Stomach (tissue), 9 donors: ENCODE results near the gene GPN2. TPM values are rescaled to one million over a fixed set of nuclear protein-coding genes. Genes with fewer than 3 reads are reported as not detected.
A peak's percentile ranks its signal among the peaks of the same experiment; 100 is the strongest.

Experiments used
- DNase-seq, 2 donors: peaks; one replicate each; pipeline versions ENCODE4 v3.0.0 to v3.0.0-alpha.2; 2013 to 2019
- H3K27ac ChIP-seq, 5 donors: fragments of 200-600 bp in 4 of 5; sonication (generic) in 4 of 5; one replicate each; pipeline ENCODE4 v1.5.1; 2013 to 2019; ENCODE audit warnings: mild to moderate bottlenecking in 1 of 5, moderate library complexity in 1 of 5
- H3K27me3 ChIP-seq, 3 donors: fragments of 200-600 bp; sonication (generic); one replicate each; pipeline ENCODE4 v1.5.1; 2017 to 2019; ENCODE audit warnings: mixed run types in 1 of 3
- H3K36me3 ChIP-seq, 4 donors: fragments of 200-600 bp; sonication (generic); 1 replicate in 3 of 4; 2 replicates in 1 of 4; pipeline ENCODE4 v1.5.1; 2016 to 2019
- H3K4me1 ChIP-seq, 4 donors: fragments of 200-600 bp; sonication (generic); one replicate each; pipeline ENCODE4 v1.5.1; 2016 to 2019
- H3K4me3 ChIP-seq, 4 donors: fragments of 200-600 bp; sonication (generic) in 3 of 4; one replicate each; pipeline ENCODE4 v1.5.1; 2016 to 2019; ENCODE audit warnings: mild to moderate bottlenecking in 1 of 4
- H3K9me3 ChIP-seq, 4 donors: fragments of 200-600 bp; sonication (generic); one replicate each; pipeline ENCODE4 v1.5.1; 2016 to 2019
- CTCF ChIP-seq, 7 experiments: fragments of 450-650 bp in 4 of 7; fragments of 200-600 bp in 3 of 7; sonication (generic) in 3 of 7; IDR thresholded peaks; one replicate each; pipeline ENCODE4 v1.5.1; 2016 to 2019; ENCODE audit warnings: antibody characterized with exemption in 7 of 7, control low read depth in 2 of 7, mild to moderate bottlenecking in 1 of 7
- EP300 ChIP-seq: sonication (generic); formaldehyde crosslinking; IDR thresholded peaks from one replicate; pipeline ENCODE4 v1.6.1; 2017; ENCODE audit warnings: antibody characterized with exemption
- POLR2A ChIP-seq, 4 donors: fragments of 450-650 bp; IDR thresholded peaks; one replicate each; pipeline ENCODE4 v1.6.1; 2016; ENCODE audit warnings: antibody characterized with exemption in 4 of 4, control low read depth in 2 of 4, mild to moderate bottlenecking in 1 of 4, moderate library complexity in 1 of 4
- POLR2AphosphoS5 ChIP-seq, 3 donors: sonication (generic); formaldehyde crosslinking; IDR thresholded peaks; one replicate each; pipeline ENCODE4 v1.6.1; 2016; ENCODE audit warnings: antibody characterized with exemption in 3 of 3
- WGBS, 5 donors: extraction: QIAGEN DNeasy Blood & Tissue Kit in 3 of 5; methylation state at CpG; one replicate each; pipeline versions ENCODE4 v1.1.5 to v1.1.7; 2013 to 2018; 5-methylcytosine and 5-hydroxymethylcytosine counted together
- intact Hi-C: fragments of 100-400 bp; cut with DNase I; formaldehyde crosslinking; loops from one replicate; pipeline ENCODE4 v1.15.1; 2023; ENCODE audit warnings: low total_unique reads
- polyA plus RNA-seq, 3 donors: library from polyadenylated mRNA; stranded (reverse); fragments of 200-250 nt; gene quantifications; one replicate each; pipeline ENCODE4 v1.2.3, GENCODE V29; 2013
- total RNA-seq, 5 donors: library from RNA; depleted of rRNA; stranded (reverse); fragments of >200 nt; gene quantifications; one replicate each; pipeline versions ENCODE4 v1.1.0 to v1.2.3, GENCODE V29; 2014 to 2016
- donor health status: healthy with polysubstance abuse.
- donor health status: Bipolar disorder and iron deficiency.
- donor health status: healthy.

The GPN2 gene
- total and polyA plus RNA-seq, 8 donors: 5.4 to 66.3 (median 12.3) TPM

- intact Hi-C loops: no loop called here
- no peaks in the 10 kb centered on the region for H3K36me3 ChIP-seq
- TF ChIP-seq CTCF (IDR thresholded peaks at IDR 0.05) (no peak), POLR2AphosphoS5 (IDR thresholded peaks at IDR 0.05) (no peak), POLR2A (IDR thresholded peaks at IDR 0.05) (no peak), EP300 (no peak)
- no peak for DNase-seq
- 26 to 43% (median 29%) methylated on average over 4 to 5 of the region's 5 CpGs for WGBS, 5 donors
- peak overlapping the region; percentile 83 to 93 (median 89) for H3K27ac ChIP-seq
- peaks cover 25 to 36% (median 32%) of the 10 kb centered on the region in 4 donors for H3K4me1 ChIP-seq
- H3K4me3 ChIP-seq: peak overlapping the region; percentile 32 to 45 (median 41)
- no peaks in the 10 kb centered on the region for H3K27me3 ChIP-seq
- no peaks in the 10 kb centered on the region for H3K9me3 ChIP-seq
These were observed 23.3 kb upstream of the GPN2 start for GRCh38 chr1:26913389-26913753.

GRCh38 chr1:26912147-26912490, 22.0 kb upstream of the GPN2 start:
- no peak for DNase-seq
- Histone ChIP-seq H3K4me1 (peaks cover 25 to 38% (median 33%) of the 10 kb centered on the region in 4 donors), H3K4me3 (peak overlapping the region; percentile 32 to 45 (median 41)), H3K27me3 (no peaks in the 10 kb centered on the region), H3K27ac (peak overlapping the region; percentile 70 to 93 (median 89)), H3K36me3 (no peaks in the 10 kb centered on the region), H3K9me3 (no peaks in the 10 kb centered on the region)
- intact Hi-C loops: no loop called here
- no peak for TF ChIP-seq POLR2A (IDR thresholded peaks at IDR 0.05)
- TF ChIP-seq POLR2AphosphoS5 (IDR thresholded peaks at IDR 0.05): no peak
- TF ChIP-seq CTCF (IDR thresholded peaks at IDR 0.05): no peak
- TF ChIP-seq EP300: no peak
- WGBS, 5 donors: 15 to 42% (median 30%) methylated on average over 2 of the region's 2 CpGs

GRCh38 chr1:26911399-26912146, 21.5 kb upstream of the GPN2 start:
- Histone ChIP-seq H3K9me3 (no peaks in the 10 kb centered on the region), H3K4me1 (peaks cover 25 to 38% (median 32%) of the 10 kb centered on the region in 4 donors), H3K27ac (peak overlapping the region; percentile 69 to 93 (median 87)), H3K36me3 (no peaks in the 10 kb centered on the region), H3K4me3 (peak overlapping the region in 3 of 4 donors; percentile 32 to 45 (median 44)), H3K27me3 (no peaks in the 10 kb centered on the region)
- intact Hi-C loops: no loop called here
- whole genome bisulfite sequencing, 5 donors: 22 to 75% (median 44%) methylated on average over 8 of the region's 8 CpGs
- no peak for TF ChIP-seq POLR2A (IDR thresholded peaks at IDR 0.05)
- TF ChIP-seq EP300: no peak
- TF ChIP-seq CTCF (IDR thresholded peaks at IDR 0.05): no peak
- no peak for TF ChIP-seq POLR2AphosphoS5 (IDR thresholded peaks at IDR 0.05)
- DNase-seq: no peak

- peak overlapping the region in 1 of 4 donors; percentile 45 for H3K4me3 ChIP-seq
- H3K36me3 ChIP-seq: no peaks in the 10 kb centered on the region
- peak overlapping the region; percentile 69 to 93 (median 87) for H3K27ac ChIP-seq
- peaks cover 20 to 34% (median 28%) of the 10 kb centered on the region in 4 donors for H3K4me1 ChIP-seq
- H3K9me3 ChIP-seq: no peaks in the 10 kb centered on the region
- H3K27me3 ChIP-seq: no peaks in the 10 kb centered on the region
- TF ChIP-seq CTCF (IDR thresholded peaks at IDR 0.05) (no peak), POLR2AphosphoS5 (IDR thresholded peaks at IDR 0.05) (peak in 1 of 3 donors; percentile 22)
- intact Hi-C loops: no loop called here
- WGBS, 5 donors: 31 to 62% (median 41%) methylated on average over 3 to 4 of the region's 4 CpGs
- peak in 1 of 2 donors; percentile 64 for DNase-seq
These were observed 20.5 kb upstream of the GPN2 start for GRCh38 chr1:26910343-26911160.
